LNCAP (cell line): Measurements from ENCODE around the gene IL17RE.

Experiments used
- TF ChIP-seq, protein P1 (sequence below): fragments of 450-650 bp; IDR thresholded peaks from 2 replicates; pipeline ENCODE4 v1.5.1; 2017; ENCODE audit warnings: mild to moderate bottlenecking

The IL17RE gene

DNA sequence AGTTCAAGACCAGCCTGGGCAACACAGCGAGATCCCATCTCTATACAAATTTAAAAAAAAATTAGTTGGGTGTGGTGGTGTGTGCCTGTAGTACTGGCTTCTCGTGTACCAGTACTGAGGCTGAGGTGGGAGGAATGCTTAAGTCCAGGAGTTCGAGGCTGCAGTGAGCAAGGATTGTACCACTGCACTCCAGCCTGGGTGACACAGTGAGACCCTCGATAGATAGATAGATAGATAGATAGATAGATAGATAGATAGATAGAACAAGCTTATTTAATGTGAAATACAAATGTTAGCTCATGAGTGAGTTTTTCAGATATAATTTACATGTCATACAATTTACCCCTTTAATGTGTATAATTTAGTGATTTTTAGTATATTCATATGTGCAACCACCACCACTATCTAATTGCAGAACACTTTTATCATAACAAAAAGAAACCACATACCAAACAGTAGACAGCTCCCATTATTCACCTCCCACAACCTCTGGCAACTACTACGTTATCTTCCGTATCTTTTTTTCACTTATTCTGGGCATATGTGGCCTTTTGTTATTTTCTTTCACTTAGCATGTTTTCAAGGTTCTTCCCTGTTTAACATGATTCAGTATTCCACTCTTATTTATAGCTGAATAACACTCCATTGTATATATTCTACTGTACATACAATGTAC is 62.7 kb downstream of the IL17RE start:
- TF ChIP-seq, protein P1, sequence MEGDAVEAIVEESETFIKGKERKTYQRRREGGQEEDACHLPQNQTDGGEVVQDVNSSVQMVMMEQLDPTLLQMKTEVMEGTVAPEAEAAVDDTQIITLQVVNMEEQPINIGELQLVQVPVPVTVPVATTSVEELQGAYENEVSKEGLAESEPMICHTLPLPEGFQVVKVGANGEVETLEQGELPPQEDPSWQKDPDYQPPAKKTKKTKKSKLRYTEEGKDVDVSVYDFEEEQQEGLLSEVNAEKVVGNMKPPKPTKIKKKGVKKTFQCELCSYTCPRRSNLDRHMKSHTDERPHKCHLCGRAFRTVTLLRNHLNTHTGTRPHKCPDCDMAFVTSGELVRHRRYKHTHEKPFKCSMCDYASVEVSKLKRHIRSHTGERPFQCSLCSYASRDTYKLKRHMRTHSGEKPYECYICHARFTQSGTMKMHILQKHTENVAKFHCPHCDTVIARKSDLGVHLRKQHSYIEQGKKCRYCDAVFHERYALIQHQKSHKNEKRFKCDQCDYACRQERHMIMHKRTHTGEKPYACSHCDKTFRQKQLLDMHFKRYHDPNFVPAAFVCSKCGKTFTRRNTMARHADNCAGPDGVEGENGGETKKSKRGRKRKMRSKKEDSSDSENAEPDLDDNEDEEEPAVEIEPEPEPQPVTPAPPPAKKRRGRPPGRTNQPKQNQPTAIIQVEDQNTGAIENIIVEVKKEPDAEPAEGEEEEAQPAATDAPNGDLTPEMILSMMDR, result no peak
